PC-9 (cell line): ENCODE results near the gene DHX30.

ENCODE experiments used
- EZH2 ChIP-seq: fragments of 200-600 bp; sonication (generic); IDR thresholded peaks from 2 replicates; pipeline ENCODE4 v1.8.0; 2017; ENCODE audit warnings: antibody characterized with exemption, low read depth
- TF ChIP-seq, protein P1 (sequence below): fragments of 200-600 bp; sonication (generic); conservative IDR thresholded peaks from 2 replicates; pipeline ENCODE4 v1.6.1; 2017; ENCODE audit warnings: mixed run types, antibody characterized with exemption, mild to moderate bottlenecking, moderate library complexity

DNA sequence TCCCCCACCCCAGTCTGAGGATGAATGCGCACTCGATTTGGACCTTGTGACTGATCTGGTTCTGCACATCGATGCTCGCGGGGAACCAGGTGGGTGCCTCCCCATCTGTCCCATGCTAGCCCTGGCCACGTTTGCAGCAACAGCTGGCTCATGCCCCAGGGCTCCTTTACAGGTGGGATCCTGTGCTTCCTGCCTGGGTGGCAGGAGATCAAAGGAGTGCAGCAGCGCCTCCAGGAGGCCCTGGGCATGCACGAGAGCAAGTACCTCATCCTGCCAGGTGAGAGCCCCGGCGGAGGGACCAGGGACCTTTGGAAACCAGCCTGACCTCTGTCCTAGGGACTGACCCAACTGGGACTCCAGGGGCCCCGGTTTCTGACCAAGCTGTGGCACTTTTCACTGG lies 44.3 kb downstream of the DHX30 start:
- TF ChIP-seq, protein P1, sequence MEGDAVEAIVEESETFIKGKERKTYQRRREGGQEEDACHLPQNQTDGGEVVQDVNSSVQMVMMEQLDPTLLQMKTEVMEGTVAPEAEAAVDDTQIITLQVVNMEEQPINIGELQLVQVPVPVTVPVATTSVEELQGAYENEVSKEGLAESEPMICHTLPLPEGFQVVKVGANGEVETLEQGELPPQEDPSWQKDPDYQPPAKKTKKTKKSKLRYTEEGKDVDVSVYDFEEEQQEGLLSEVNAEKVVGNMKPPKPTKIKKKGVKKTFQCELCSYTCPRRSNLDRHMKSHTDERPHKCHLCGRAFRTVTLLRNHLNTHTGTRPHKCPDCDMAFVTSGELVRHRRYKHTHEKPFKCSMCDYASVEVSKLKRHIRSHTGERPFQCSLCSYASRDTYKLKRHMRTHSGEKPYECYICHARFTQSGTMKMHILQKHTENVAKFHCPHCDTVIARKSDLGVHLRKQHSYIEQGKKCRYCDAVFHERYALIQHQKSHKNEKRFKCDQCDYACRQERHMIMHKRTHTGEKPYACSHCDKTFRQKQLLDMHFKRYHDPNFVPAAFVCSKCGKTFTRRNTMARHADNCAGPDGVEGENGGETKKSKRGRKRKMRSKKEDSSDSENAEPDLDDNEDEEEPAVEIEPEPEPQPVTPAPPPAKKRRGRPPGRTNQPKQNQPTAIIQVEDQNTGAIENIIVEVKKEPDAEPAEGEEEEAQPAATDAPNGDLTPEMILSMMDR = no peak
- no peak for TF ChIP-seq EZH2
